Ishikawa (cell line): ENCODE results near the gene IER2.

Experiments used
- CEBPB ChIP-seq: IDR thresholded peaks from 2 replicates; pipeline ENCODE4 v1.6.1; 2012
- CREB1 ChIP-seq: IDR thresholded peaks from 2 replicates; pipeline ENCODE4 v1.6.1; 2012; ENCODE audit warnings: low read depth
- EGR1 ChIP-seq: IDR thresholded peaks from 2 replicates; pipeline ENCODE4 v1.6.1; 2012
- EP300 ChIP-seq: IDR thresholded peaks from 2 replicates; pipeline ENCODE4 v1.6.1; 2012; ENCODE audit warnings: borderline replicate concordance
- FOXM1 ChIP-seq: IDR thresholded peaks from 2 replicates; pipeline ENCODE4 v1.6.1; 2012; ENCODE audit warnings: low read depth, borderline replicate concordance
- MAX ChIP-seq: IDR thresholded peaks from 2 replicates; pipeline ENCODE4 v1.6.1; 2012
- NFIC ChIP-seq: IDR thresholded peaks from 2 replicates; pipeline ENCODE4 v1.6.1; 2012
- RAD21 ChIP-seq: IDR thresholded peaks from 2 replicates; pipeline ENCODE4 v1.6.1; 2012; ENCODE audit warnings: low read depth
- REST ChIP-seq: IDR thresholded peaks from 2 replicates; pipeline ENCODE4 v1.6.1; 2012; ENCODE audit warnings: low read depth, mild to moderate bottlenecking
- TAF1 ChIP-seq: IDR thresholded peaks from 2 replicates; pipeline ENCODE4 v1.6.1; 2012; ENCODE audit warnings: low read depth, mild to moderate bottlenecking
- TCF12 ChIP-seq: IDR thresholded peaks from 2 replicates; pipeline ENCODE4 v1.6.1; 2012; ENCODE audit warnings: low read depth
- TEAD4 ChIP-seq: IDR thresholded peaks from 2 replicates; pipeline ENCODE4 v1.6.1; 2012
- USF1 ChIP-seq: IDR thresholded peaks from 2 replicates; pipeline ENCODE4 v1.6.1; 2012
- YY1 ChIP-seq: IDR thresholded peaks from 2 replicates; pipeline ENCODE4 v1.6.1; 2012; ENCODE audit warnings: low read depth
- ZBTB7A ChIP-seq: IDR thresholded peaks from 2 replicates; pipeline ENCODE4 v1.6.1; 2012; ENCODE audit warnings: low read depth

IER2 gene

GRCh38 chr19:13128583-13128982 is 21.6 kb upstream of the IER2 start:
- no peak for TF ChIP-seq YY1
- TF ChIP-seq TEAD4: no peak
- TF ChIP-seq CREB1: no peak
- TF ChIP-seq EGR1: no peak
- no peak for TF ChIP-seq USF1
- TF ChIP-seq CEBPB: no peak
- no peak for TF ChIP-seq MAX
- no peak for TF ChIP-seq EP300
- TF ChIP-seq RAD21: no peak
- TF ChIP-seq NFIC: no peak
- no peak for TF ChIP-seq FOXM1
- no peak for TF ChIP-seq TAF1
- TF ChIP-seq REST: no peak
- TF ChIP-seq ZBTB7A: no peak
- TF ChIP-seq TCF12: no peak

GRCh38 chr19:13129384-13129783 is 20.8 kb upstream of the IER2 start:
- TF ChIP-seq EP300 (no peak), ZBTB7A (no peak), TCF12 (no peak), CREB1 (no peak), USF1 (no peak), MAX (no peak)

GRCh38 chr19:13130886-13131490 is 19.2 kb upstream of the IER2 start:
- no peak for TF ChIP-seq TAF1
- TF ChIP-seq EP300: no peak
- no peak for TF ChIP-seq CEBPB
- TF ChIP-seq TCF12: no peak
- no peak for TF ChIP-seq ZBTB7A
- TF ChIP-seq NFIC: no peak

GRCh38 chr19:13132471-13133180 is 17.6 kb upstream of the IER2 start:
- no peak for TF ChIP-seq CEBPB
- TF ChIP-seq EGR1: no peak
- TF ChIP-seq TCF12: no peak
- no peak for TF ChIP-seq CREB1
- no peak for TF ChIP-seq NFIC
- TF ChIP-seq TEAD4: no peak
- no peak for TF ChIP-seq MAX
- no peak for TF ChIP-seq USF1
- TF ChIP-seq EP300: no peak
- no peak for TF ChIP-seq REST
- TF ChIP-seq YY1: no peak
- TF ChIP-seq RAD21: no peak
- TF ChIP-seq FOXM1: no peak
- TF ChIP-seq TAF1: no peak
- TF ChIP-seq ZBTB7A: no peak

GRCh38 chr19:13133241-13133870 is 16.9 kb upstream of the IER2 start:
- no peak for TF ChIP-seq EGR1
- no peak for TF ChIP-seq REST
- TF ChIP-seq NFIC: no peak
- TF ChIP-seq USF1: no peak
- TF ChIP-seq TEAD4: no peak
- no peak for TF ChIP-seq ZBTB7A
- TF ChIP-seq EP300: no peak
- TF ChIP-seq RAD21: no peak
- no peak for TF ChIP-seq CEBPB
- TF ChIP-seq FOXM1: no peak
- TF ChIP-seq TAF1: no peak
- TF ChIP-seq YY1: no peak
- TF ChIP-seq MAX: no peak
- TF ChIP-seq CREB1: no peak
- no peak for TF ChIP-seq TCF12
